ELF-1 (cell line): Measurements from ENCODE around the gene ARMC6.
A peak's percentile ranks its signal among the peaks of the same experiment; 100 is the strongest.

Source experiments
- DNase-seq: peaks from one replicate; pipeline ENCODE4 v3.0.0-alpha.2; 2016; ENCODE audit warnings: low read depth, low spot score

Gene ARMC6

GRCh38 chr19:19054315-19054938 is 21.0 kb downstream of the ARMC6 start:
- no peak for DNase-seq

DNA sequence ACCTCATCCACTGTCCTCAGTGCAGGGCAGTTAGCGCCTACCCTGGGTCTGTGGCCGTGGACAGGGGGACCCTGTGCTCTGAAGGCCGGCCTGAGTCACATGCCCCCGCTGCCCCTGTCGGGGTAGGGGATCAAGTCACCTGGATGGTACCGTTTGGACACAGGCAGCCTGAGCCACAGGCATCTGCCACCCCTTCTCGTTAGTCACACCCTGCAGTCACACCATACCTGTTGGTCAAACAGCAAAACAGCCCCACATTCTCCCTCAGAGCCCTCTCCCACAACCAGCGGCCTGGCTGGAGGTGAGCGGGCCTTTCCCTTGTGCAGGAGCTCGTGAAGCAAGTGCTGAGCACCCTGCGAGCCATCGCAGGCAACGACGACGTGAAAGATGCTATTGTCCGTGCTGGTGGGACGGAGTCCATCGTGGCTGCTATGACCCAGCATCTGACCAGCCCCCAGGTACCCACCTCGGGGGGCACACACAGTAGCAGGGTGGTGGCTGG is 21.6 kb downstream of the ARMC6 start:
- DNase-seq: no peak

- no peak for DNase-seq
These were observed 22.3 kb downstream of the ARMC6 start for GRCh38 chr19:19055701-19056100.

GRCh38 chr19:19056636-19057275 is 23.4 kb downstream of the ARMC6 start:
- DNase-seq: no peak

DNA sequence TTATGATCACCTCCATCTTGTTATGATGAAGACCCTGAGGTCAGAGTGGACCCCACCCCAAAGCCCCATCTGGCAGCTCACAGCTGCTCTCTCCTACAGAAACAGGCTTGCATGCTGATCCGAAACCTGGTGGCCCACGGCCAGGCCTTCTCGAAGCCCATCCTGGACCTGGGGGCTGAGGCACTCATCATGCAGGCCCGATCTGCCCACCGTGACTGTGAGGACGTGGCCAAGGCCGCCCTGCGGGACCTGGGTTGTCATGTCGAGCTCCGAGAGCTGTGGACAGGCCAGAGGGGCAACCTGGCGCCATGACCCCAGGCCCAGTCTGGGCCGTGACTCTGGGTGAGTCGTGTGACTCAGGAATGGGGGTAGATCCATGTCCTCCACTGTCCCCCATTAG is 23.9 kb downstream of the ARMC6 start:
- no peak for DNase-seq

DNA sequence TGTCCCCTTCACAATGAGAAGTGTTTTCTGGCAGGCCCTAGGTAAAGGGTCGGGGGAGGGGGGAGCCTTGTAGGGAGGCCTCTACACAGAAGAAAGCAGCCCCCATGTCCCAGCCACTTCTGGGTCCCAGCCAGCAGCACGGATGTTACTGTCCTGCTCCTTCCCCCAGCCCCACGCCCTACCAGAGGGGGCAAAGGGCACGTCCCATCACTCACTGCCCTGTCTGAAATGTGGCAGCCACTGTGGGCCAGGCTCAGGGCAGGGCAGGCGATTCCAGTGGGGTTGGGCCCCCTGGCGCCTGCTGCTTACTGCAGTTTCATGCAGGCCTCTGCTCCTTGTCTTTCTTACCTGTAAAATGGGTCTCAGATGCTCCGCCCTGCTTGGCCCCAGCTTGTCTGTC is 24.3 kb downstream of the ARMC6 start:
- DNase-seq: no peak

GRCh38 chr19:19059018-19059836 is 25.8 kb downstream of the ARMC6 start:
- DNase-seq: no peak

GRCh38 chr19:19059837-19060611 is 26.6 kb downstream of the ARMC6 start:
- no peak for DNase-seq

DNA sequence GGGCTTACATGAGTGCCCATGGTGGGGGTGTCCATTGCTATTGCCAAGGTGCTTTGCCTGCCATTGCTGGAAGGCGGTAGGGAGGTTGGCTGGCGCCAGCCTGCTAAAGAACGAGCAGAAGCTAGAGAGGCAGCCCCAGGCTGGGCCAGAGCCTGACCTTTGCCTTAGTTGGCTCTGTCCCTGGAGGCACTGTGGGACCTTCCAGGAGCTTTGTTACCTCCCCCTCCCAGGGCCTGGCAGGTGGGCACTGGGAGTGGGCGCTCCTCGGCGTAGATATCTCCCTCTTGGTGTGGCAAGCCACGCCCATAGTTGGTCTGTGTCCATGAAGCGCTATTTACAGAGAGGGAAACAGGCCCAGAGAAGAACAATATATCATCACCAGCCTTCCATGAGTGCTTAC is 28.1 kb downstream of the ARMC6 start:
- no peak for DNase-seq

GRCh38 chr19:19062454-19063182 is 29.2 kb downstream of the ARMC6 start:
- DNase-seq: no peak

DNA sequence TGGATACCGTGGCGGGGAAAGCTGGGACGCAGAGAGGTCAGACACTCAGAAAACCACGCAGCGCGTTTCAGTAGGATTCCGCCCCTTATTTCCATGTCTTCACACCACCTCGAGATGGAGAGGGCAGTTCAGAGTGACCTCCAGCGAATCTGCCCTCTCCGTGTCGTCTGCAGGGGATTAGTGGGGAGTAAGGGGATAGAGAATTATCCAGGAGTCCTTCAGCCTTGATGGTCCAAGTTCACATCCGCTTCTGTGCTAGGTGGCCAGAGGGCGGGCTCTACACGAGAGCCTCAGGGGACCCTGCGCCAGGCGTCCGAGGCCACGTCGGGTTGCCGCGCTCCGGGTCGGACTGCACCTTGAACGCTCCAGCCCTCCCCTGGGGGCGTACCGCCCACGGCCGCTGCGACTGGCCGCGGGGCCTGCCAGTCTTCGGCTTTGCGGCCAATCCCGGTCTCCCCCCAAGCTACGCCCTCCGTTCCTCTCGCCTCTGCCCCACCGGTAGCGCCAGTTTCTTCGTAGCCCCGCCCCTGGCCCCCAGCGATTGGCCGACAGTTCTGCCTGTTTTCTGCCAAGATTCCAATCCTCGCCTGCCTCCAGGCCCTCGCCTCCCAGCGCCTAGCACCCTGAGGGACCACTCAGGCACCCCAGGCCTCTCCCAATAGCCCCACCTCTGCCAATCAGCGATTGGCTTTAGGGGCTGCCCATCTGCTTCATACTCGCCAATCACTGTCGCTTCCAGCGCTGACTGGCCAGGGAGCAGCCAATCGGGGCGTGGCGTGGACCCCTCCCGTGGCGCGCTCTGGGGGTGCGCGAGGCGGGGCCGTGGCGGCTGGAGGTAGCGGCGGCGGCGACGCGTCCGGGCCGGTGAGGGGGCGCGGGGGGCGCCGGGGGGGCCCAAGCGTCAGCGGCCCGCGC is 30.0 kb downstream of the ARMC6 start, which contains the start of gene SLC25A42:
Gene SLC25A42, plus strand, starts transcription at position 812 of the 915 bp plus-strand sequence. CDS start 32,131 bp downstream, outside the sequence.
- DNase-seq: peak; percentile 100

DNA sequence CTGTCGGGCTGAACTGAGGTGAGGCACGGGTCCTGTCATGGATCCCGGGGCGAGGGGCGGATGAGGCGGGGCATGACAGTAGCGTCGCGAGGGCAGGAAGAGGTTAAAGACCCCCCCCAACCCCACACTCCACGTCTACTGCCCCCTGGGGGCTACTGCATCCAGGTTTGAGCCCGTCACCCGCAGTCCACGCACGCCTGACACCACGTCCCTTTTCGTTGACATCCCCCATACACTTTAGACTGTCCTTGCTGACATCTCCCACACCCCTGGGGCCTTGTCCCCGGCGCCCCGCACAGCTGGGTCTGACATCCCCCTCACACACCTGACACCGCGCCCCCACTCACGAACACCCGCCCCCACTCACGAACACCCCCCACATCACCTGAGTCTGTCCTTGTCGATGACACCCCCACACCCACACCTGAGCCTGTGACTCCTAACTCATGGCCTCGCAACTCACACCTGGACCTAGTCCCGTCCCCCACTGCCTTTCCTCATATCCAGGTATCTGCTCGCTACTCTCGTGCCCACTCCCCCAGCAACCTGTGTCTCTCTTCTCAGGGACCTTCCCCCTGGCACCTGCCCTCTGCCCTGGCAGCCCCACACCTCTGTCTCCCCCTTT is 30.8 kb downstream of the ARMC6 start:
- DNase-seq: no peak

DNA sequence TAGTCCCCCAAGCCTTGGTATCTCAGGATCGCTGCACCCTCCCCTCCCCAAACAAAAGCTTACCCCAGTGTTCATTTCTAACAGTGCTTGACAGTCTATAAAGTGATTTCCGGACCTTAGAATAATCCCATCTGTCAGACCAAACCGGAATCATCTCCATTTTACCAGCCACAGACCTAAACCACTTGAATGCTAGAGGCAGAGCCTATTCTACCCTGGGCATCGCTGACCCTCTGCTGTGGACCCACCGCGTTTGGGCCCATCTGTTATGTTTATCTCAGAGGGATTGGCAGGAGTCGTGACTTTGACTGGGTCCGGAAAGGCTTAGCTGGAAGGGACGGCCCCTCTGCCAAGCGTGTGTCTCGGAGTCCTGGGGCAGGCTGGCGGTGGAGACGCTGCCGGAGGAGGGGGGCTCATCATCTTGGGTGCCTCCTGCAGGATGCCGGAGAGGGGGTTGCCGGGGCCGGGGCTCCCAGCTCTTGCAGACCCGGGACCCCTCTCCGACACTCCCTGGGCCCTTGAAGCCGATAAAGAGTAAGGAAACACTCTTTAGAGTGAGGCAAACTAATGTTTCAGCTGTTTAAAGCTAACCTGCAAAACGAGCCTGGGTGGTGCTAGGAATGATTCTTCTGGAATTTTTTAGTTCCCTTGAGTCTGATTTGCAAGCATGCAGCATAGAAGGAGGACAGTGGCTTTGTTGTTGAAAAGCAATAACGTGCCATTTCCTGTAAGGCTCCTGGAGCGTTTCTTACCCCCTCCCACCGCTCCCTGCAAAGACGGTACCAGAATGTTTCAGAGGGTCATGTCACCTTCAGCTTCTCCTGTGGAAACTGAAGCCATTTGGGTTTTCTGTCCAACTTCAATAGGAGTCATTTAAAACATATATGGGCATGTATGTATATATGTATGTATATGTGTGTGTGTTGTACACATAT is 31.7 kb downstream of the ARMC6 start:
- peak; percentile 27 for DNase-seq

DNA sequence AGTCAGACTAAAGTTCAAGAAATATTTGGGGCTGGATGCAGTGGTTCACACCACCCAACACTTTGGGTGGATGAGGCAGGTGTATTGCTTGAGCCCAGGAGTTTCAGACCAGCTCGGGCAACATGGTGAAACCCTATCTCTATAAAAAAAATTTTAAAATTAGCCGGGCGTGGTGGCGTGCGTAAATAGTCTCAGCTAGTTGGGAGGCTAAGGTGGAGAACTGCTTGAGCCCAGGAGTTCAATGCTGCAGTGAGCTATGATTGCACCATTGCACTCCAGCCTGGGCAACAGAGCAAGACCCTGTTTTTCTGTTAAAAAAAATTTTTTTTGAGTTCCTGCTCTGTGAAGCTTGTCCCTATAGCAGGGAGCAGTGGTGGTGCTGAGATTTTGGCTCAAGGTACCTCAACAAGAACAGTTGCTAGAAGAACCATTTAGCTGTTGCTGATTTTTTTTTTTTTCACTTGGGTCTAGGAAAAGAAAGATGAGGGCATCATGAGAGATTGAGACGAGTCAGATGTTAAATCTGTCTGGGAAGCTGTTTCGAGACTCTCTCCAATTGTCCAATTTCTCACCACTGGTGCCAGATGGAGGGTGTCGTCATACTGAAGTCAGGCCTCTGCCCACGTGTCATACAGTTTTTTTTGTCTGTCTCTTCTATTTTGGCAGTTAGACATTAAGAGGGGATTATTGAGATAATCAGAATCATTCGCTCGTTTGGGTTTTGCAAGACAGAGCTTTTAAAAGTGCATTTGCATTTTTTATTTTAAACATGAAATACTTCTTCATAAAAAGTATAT is 34.1 kb downstream of the ARMC6 start:
- DNase-seq: no peak

- DNase-seq: no peak
These were observed 35.6 kb downstream of the ARMC6 start for GRCh38 chr19:19068659-19069654.

DNA sequence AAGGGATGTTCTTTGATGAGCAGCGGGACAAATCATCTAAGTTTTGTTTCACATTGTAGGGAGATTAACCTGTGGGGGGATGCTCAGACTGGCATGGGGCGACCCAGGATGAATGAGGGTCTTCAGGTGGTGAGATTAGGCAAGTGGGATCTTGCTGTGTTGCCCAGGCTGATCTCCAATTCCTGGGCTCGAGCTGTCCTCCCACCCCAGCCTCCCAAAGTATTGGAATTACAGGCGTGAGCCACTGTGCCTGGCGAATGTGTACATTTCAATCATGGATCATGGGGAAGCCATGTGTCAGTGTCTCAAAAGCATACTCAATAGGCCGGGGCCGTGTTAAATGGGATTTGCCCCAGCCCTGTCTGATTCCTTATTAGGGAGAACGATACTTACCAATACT is 38.5 kb downstream of the ARMC6 start:
- DNase-seq: no peak
